Measurements from ENCODE around the gene CCDC136. TPM values are rescaled to one million over a fixed set of nuclear protein-coding genes. Genes with fewer than 3 reads are reported as not detected.
A peak's percentile ranks its signal among the peaks of the same experiment; 100 is the strongest.

CCDC136 gene
- total and polyA plus RNA-seq, 4 experiments from 2014 or later, result 3.4 to 20.4 (median 18.3) TPM; not detected in 1

GRCh38 chr7:128845987-128846386 is 54.2 kb downstream of the CCDC136 start:
- ChIA-PET POLR2A (ENCODE audit: partially characterized antibody) (no interaction called here), CTCF (ENCODE audit: partially characterized antibody) (no interaction called here)
- H3K4me1 ChIP-seq (ENCODE audit: insufficient read depth, low read length), result no peaks in the 10 kb centered on the region
- Mint-ChIP-seq H3K36me3 (no peaks in the 10 kb centered on the region), H3K27ac (no peak overlapping the region), H3K27me3 (no peaks in the 10 kb centered on the region), H3K4me3 (no peak overlapping the region), H3K4me1 (peaks cover 0 to 4% (median 0%) of the 10 kb centered on the region in 4 donors), H3K9me3 (no peaks in the 10 kb centered on the region)
- DNase-seq, result no peak
- intact Hi-C loops (cut with micrococcal nuclease), result no loop called here
- no peak overlapping the region for H3K27ac ChIP-seq (ENCODE audit: low read depth, low read length)
- H3K27me3 ChIP-seq (ENCODE audit: insufficient read depth, low read length), result no peaks in the 10 kb centered on the region
- H3K36me3 ChIP-seq (ENCODE audit: insufficient read depth, low read length), result no peaks in the 10 kb centered on the region
- H3K4me3 ChIP-seq (ENCODE audit: low read length in 2 of 2), result no peak overlapping the region
- no peaks in the 10 kb centered on the region for H3K9me3 ChIP-seq (ENCODE audit: control insufficient read depth in 1 of 2, low read length in 2 of 2)

GRCh38 chr7:128846781-128847444 is 55.1 kb downstream of the CCDC136 start:
- Histone ChIP-seq H3K4me1 (ENCODE audit: insufficient read depth, low read length) (no peaks in the 10 kb centered on the region), H3K27ac (ENCODE audit: low read depth, low read length) (no peak overlapping the region), H3K4me3 (ENCODE audit: low read length in 2 of 2) (no peak overlapping the region), H3K27me3 (ENCODE audit: insufficient read depth, low read length) (no peaks in the 10 kb centered on the region), H3K36me3 (ENCODE audit: insufficient read depth, low read length) (no peaks in the 10 kb centered on the region), H3K9me3 (ENCODE audit: control insufficient read depth in 1 of 2, low read length in 2 of 2) (no peaks in the 10 kb centered on the region)
- intact Hi-C loops (cut with micrococcal nuclease), result no loop called here
- CTCF ChIA-PET (ENCODE audit: partially characterized antibody), result no interaction called here
- POLR2A ChIA-PET (ENCODE audit: partially characterized antibody), result no interaction called here
- H3K9me3 Mint-ChIP-seq, result no peaks in the 10 kb centered on the region
- peaks cover 0 to 1% (median 0%) of the 10 kb centered on the region in 4 donors for H3K4me1 Mint-ChIP-seq
- H3K27ac Mint-ChIP-seq, result no peak overlapping the region
- H3K4me3 Mint-ChIP-seq, result no peak overlapping the region
- H3K36me3 Mint-ChIP-seq, result no peaks in the 10 kb centered on the region
- DNase-seq, result no peak
- no peaks in the 10 kb centered on the region for H3K27me3 Mint-ChIP-seq

GRCh38 chr7:128847721-128848211 is 56.0 kb downstream of the CCDC136 start:
- CTCF ChIA-PET (ENCODE audit: partially characterized antibody), result interaction anchor here (3.4 kb wide), 1 partner anchor 35 kb away, joined by 7 read pairs; no protein-coding TSS in a partner anchor
- Mint-ChIP-seq H3K27ac (no peak overlapping the region), H3K4me3 (no peak overlapping the region), H3K27me3 (no peaks in the 10 kb centered on the region), H3K4me1 (no peaks in the 10 kb centered on the region), H3K9me3 (no peaks in the 10 kb centered on the region), H3K36me3 (no peaks in the 10 kb centered on the region)
- DNase-seq, result no peak
- Histone ChIP-seq H3K4me1 (ENCODE audit: insufficient read depth, low read length) (no peaks in the 10 kb centered on the region), H3K27ac (ENCODE audit: low read depth, low read length) (no peak overlapping the region), H3K36me3 (ENCODE audit: insufficient read depth, low read length) (no peaks in the 10 kb centered on the region), H3K4me3 (ENCODE audit: low read length in 2 of 2) (no peak overlapping the region), H3K27me3 (ENCODE audit: insufficient read depth, low read length) (no peaks in the 10 kb centered on the region), H3K9me3 (ENCODE audit: control insufficient read depth in 1 of 2, low read length in 2 of 2) (no peaks in the 10 kb centered on the region)
- POLR2A ChIA-PET (ENCODE audit: partially characterized antibody), result no interaction called here
- intact Hi-C loops (cut with micrococcal nuclease), result no loop called here

GRCh38 chr7:128848289-128849155 is 56.8 kb downstream of the CCDC136 start:
- H3K4me1 Mint-ChIP-seq, result no peaks in the 10 kb centered on the region
- no peaks in the 10 kb centered on the region for H3K9me3 ChIP-seq (ENCODE audit: control insufficient read depth in 1 of 2, low read length in 2 of 2)
- DNase-seq, result no peak
- H3K4me3 Mint-ChIP-seq, result no peak overlapping the region
- no peaks in the 10 kb centered on the region for H3K4me1 ChIP-seq (ENCODE audit: insufficient read depth, low read length)
- H3K4me3 ChIP-seq (ENCODE audit: low read length in 2 of 2), result no peak overlapping the region
- H3K27me3 ChIP-seq (ENCODE audit: insufficient read depth, low read length), result no peaks in the 10 kb centered on the region
- H3K9me3 Mint-ChIP-seq, result no peaks in the 10 kb centered on the region
- ChIA-PET POLR2A (ENCODE audit: partially characterized antibody) (no interaction called here), CTCF (ENCODE audit: partially characterized antibody) (interaction anchor here (3.4 kb wide), 1 partner anchor 35 kb away, joined by 7 read pairs; no protein-coding TSS in a partner anchor)
- no peak overlapping the region for H3K27ac ChIP-seq (ENCODE audit: low read depth, low read length)
- intact Hi-C loops (cut with micrococcal nuclease), result no loop called here
- peaks cover 0 to 2% of the 10 kb centered on the region in 2 donors for H3K27me3 Mint-ChIP-seq
- H3K36me3 ChIP-seq (ENCODE audit: insufficient read depth, low read length), result no peaks in the 10 kb centered on the region
- no peak overlapping the region for H3K27ac Mint-ChIP-seq
- H3K36me3 Mint-ChIP-seq, result no peaks in the 10 kb centered on the region

GRCh38 chr7:128849156-128849515 is 57.4 kb downstream of the CCDC136 start:
- H3K9me3 ChIP-seq (ENCODE audit: control insufficient read depth in 1 of 2, low read length in 2 of 2), result no peaks in the 10 kb centered on the region
- no peaks in the 10 kb centered on the region for H3K9me3 Mint-ChIP-seq
- no peak for DNase-seq
- no peak overlapping the region for H3K4me3 ChIP-seq (ENCODE audit: low read length in 2 of 2)
- ChIA-PET CTCF (ENCODE audit: partially characterized antibody) (interaction anchor here (3.4 kb wide), 1 partner anchor 34 kb away, joined by 7 read pairs; no protein-coding TSS in a partner anchor), POLR2A (ENCODE audit: partially characterized antibody) (interaction anchor here (1.5 kb wide), 1 partner anchor 13 kb away, joined by 3 read pairs; the partner anchor contains the start of gene ATP6V1F)
- H3K36me3 Mint-ChIP-seq, result no peaks in the 10 kb centered on the region
- H3K4me1 Mint-ChIP-seq, result no peaks in the 10 kb centered on the region
- H3K4me1 ChIP-seq (ENCODE audit: insufficient read depth, low read length), result no peaks in the 10 kb centered on the region
- H3K27me3 ChIP-seq (ENCODE audit: insufficient read depth, low read length), result no peaks in the 10 kb centered on the region
- intact Hi-C loops (cut with micrococcal nuclease), result no loop called here
- H3K36me3 ChIP-seq (ENCODE audit: insufficient read depth, low read length), result no peaks in the 10 kb centered on the region
- peaks cover 0 to 3% of the 10 kb centered on the region in 2 donors for H3K27me3 Mint-ChIP-seq
- peak overlapping the region in 1 of 8 donors; percentile 49 for H3K4me3 Mint-ChIP-seq
- H3K27ac ChIP-seq (ENCODE audit: low read depth, low read length), result no peak overlapping the region
- no peak overlapping the region for H3K27ac Mint-ChIP-seq

GRCh38 chr7:128849804-128850490 is 58.2 kb downstream of the CCDC136 start:
- POLR2A ChIA-PET (ENCODE audit: partially characterized antibody), result interaction anchor here (1.5 kb wide), 1 partner anchor 12 kb away, joined by 3 read pairs; the partner anchor contains the start of gene ATP6V1F
- CTCF ChIA-PET (ENCODE audit: partially characterized antibody), result interaction anchor here (0.9 to 3.4 kb wide), 2 partner anchors 9 to 33 kb away, joined by 3 to 7 read pairs; no protein-coding TSS in a partner anchor
- H3K9me3 Mint-ChIP-seq, result no peaks in the 10 kb centered on the region
- no peaks in the 10 kb centered on the region for H3K27me3 ChIP-seq (ENCODE audit: insufficient read depth, low read length)
- no peaks in the 10 kb centered on the region for H3K36me3 Mint-ChIP-seq
- intact Hi-C loops (cut with micrococcal nuclease), result no loop called here
- no peaks in the 10 kb centered on the region for H3K4me1 Mint-ChIP-seq
- H3K36me3 ChIP-seq (ENCODE audit: insufficient read depth, low read length), result no peaks in the 10 kb centered on the region
- no peak for DNase-seq
- H3K4me1 ChIP-seq (ENCODE audit: insufficient read depth, low read length), result no peaks in the 10 kb centered on the region
- H3K9me3 ChIP-seq (ENCODE audit: control insufficient read depth in 1 of 2, low read length in 2 of 2), result no peaks in the 10 kb centered on the region
- H3K27me3 Mint-ChIP-seq, result peaks cover 0 to 3% of the 10 kb centered on the region in 2 donors
- no peak overlapping the region for H3K27ac ChIP-seq (ENCODE audit: low read depth, low read length)
- no peak overlapping the region for H3K4me3 Mint-ChIP-seq
- peak overlapping the region in 1 of 7 donors; percentile 18 for H3K27ac Mint-ChIP-seq
- no peak overlapping the region for H3K4me3 ChIP-seq (ENCODE audit: low read length in 2 of 2)

Data from CD4-positive, alpha-beta memory T cell (primary cell).